Measurements from ENCODE around the gene SEPTIN12. TPM values are rescaled to one million over a fixed set of nuclear protein-coding genes. Genes with fewer than 3 reads are reported as not detected.

Gene SEPTIN12
- total and polyA plus RNA-seq, 2 of the 8 experiments (the other 6 are each of a cell fraction or from before 2014, with no cell fraction given) = 0.24 TPM; not detected in 1

DNA sequence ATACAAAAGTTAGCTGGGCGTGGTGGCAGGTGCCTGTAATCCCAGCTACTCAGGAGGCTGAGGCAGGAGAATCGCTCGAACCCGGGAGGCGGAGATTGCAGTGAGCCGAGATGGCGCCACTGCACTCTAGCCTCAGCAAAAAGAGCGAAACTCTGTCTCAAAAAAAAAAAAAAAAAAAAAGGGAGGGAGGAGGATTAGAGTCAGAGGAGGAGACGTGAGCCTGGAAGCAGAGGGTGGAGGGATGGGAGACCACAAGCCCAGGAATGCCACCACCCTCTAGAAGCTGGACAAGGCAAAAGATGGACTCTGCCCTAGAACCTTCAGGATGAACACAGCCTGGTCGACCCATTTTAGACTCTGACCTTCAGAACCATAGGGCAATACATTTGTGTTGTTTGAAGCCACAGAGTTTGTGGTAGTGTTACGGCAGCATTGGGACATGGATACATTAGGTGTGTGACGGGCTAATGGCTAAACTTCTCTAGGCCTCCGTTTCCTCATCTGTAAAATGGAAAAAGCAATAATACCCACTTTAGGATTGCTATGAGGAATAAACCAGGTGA lies 4.9 kb upstream of the SEPTIN12 start:
- no peak overlapping the region for H3K9ac ChIP-seq (replicated peaks in 1 of 4; ENCODE audit: extremely low read depth in 1 of 4, low read depth in 3 of 4, low read length in 3 of 4)
- no peak overlapping the region for H3K27ac ChIP-seq (ENCODE audit: low read depth, low read length)
- no peak overlapping the region for H3K56ac ChIP-seq (replicated peaks; ENCODE audit: insufficient read length, low read depth, low read length)
- no peak overlapping the region for H3K14ac ChIP-seq (ENCODE audit: insufficient read length)
- H3K27me3 ChIP-seq (replicated peaks in 1 of 4; ENCODE audit: control insufficient read depth in 3 of 4, extremely low read depth in 1 of 4, insufficient read depth in 3 of 4, low read length in 3 of 4) = no peaks in the 10 kb centered on the region; a peak in 1 of 7 replicates
- peaks cover 0 to 4% (median 2%) of the 10 kb centered on the region in 4 experiments; a peak in 5 of 7 replicates for H3K4me1 ChIP-seq (replicated peaks in 1 of 4; ENCODE audit: control insufficient read depth in 3 of 4, insufficient read depth in 4 of 4, low read length in 3 of 4)
- no peak overlapping the region for H3K4ac ChIP-seq (replicated peaks; ENCODE audit: insufficient read length, low read depth, low read length)
- no peak overlapping the region for H2BK20ac ChIP-seq (ENCODE audit: low read length)
- no peak overlapping the region for H2BK120ac ChIP-seq (replicated peaks; ENCODE audit: low read depth, low read length)
- CTCF ChIA-PET (ENCODE audit: partially characterized antibody) = interaction anchor here (0.6 to 1.5 kb wide), 3 partner anchors 12 to 215 kb away, joined by 3 to 4 read pairs (median 3); no protein-coding TSS in a partner anchor
- no peak overlapping the region for H4K91ac ChIP-seq (replicated peaks; ENCODE audit: insufficient read length, low read length)
- FAIRE-seq (no peak), DNase-seq (ENCODE audit: low read depth in 1 of 2, low spot score in 2 of 2) (no peak)
- H2AFZ ChIP-seq (ENCODE audit: low read length) = no peak overlapping the region
- 83% methylated on average over 10 of the region's 13 CpGs; no CpG with 5 or more reads in 1 of the 2 experiments for WGBS, 2 experiments (ENCODE audit: extremely low coverage in 1 of 2, insufficient coverage in 1 of 2, insufficient read length in 1 of 2, insufficient replicate concordance in 2 of 2, low coverage in 1 of 2, low lambda C conversion rate in 2 of 2, missing lambda C conversion rate in 1 of 2)
- no peak overlapping the region for H4K5ac ChIP-seq (ENCODE audit: insufficient read length, low read depth, low read length)
- no peak overlapping the region for H3K18ac ChIP-seq (ENCODE audit: extremely low read depth, low read length)
- POLR2A ChIA-PET (ENCODE audit: partially characterized antibody) = interaction anchor here (0.7 to 4.7 kb wide), 4 partner anchors 9 to 96 kb away, joined by 3 to 21 read pairs (median 3); partner anchors contain the start of genes ROGDI and ZNF500
- no peak overlapping the region for H3K4me3 ChIP-seq (ENCODE audit: extremely low read depth in 1 of 4, insufficient read depth in 2 of 4, low read depth in 3 of 4, low read length in 4 of 4)
- no peaks in the 10 kb centered on the region; a peak in 1 of 8 replicates for H3K36me3 ChIP-seq (ENCODE audit: control insufficient read depth in 2 of 4, insufficient read depth in 4 of 4, low read length in 3 of 4)
- H3K79me1 ChIP-seq (ENCODE audit: low read depth, low read length) = no peaks in the 10 kb centered on the region
- no peak for TF ChIP-seq CBX8 (IDR thresholded peaks at IDR 0.05; ENCODE audit: borderline replicate concordance, low read depth, low read length)
- TF ChIP-seq, protein P1, sequence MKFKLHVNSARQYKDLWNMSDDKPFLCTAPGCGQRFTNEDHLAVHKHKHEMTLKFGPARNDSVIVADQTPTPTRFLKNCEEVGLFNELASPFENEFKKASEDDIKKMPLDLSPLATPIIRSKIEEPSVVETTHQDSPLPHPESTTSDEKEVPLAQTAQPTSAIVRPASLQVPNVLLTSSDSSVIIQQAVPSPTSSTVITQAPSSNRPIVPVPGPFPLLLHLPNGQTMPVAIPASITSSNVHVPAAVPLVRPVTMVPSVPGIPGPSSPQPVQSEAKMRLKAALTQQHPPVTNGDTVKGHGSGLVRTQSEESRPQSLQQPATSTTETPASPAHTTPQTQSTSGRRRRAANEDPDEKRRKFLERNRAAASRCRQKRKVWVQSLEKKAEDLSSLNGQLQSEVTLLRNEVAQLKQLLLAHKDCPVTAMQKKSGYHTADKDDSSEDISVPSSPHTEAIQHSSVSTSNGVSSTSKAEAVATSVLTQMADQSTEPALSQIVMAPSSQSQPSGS (IDR thresholded peaks at IDR 0.05; ENCODE audit: low read length) = no peak
- no peaks in the 10 kb centered on the region for H3K23me2 ChIP-seq (ENCODE audit: low read depth, low read length)
- no peaks in the 10 kb centered on the region for H3K9me3 ChIP-seq (ENCODE audit: insufficient read depth in 2 of 2, low read depth in 1 of 2, low read length in 1 of 2)
- peaks cover 0 to 1% of the 10 kb centered on the region in 2 experiments for H4K20me1 ChIP-seq (replicated peaks in 1 of 2; ENCODE audit: control insufficient read depth in 1 of 2, insufficient read depth in 2 of 2, low read length in 2 of 2)
- H3K23ac ChIP-seq (ENCODE audit: insufficient read length) = no peak overlapping the region
- no peak overlapping the region for H3K4me2 ChIP-seq (ENCODE audit: insufficient read depth in 1 of 2, low read depth in 2 of 2, low read length in 2 of 2)
- H3K79me2 ChIP-seq (ENCODE audit: control insufficient read depth in 1 of 2, insufficient read depth in 2 of 2, low read length in 2 of 2) = no peaks in the 10 kb centered on the region
- no peak overlapping the region for H2BK5ac ChIP-seq (ENCODE audit: low read depth, low read length)
- H4K8ac ChIP-seq (ENCODE audit: extremely low read depth, insufficient read depth, low read length) = no peak overlapping the region
- no peak overlapping the region for H2AK5ac ChIP-seq (ENCODE audit: low read depth, low read length)
- no peak overlapping the region for H2BK15ac ChIP-seq (ENCODE audit: low read length)
- no peak overlapping the region for H2BK12ac ChIP-seq (ENCODE audit: low read depth, low read length)

Data from H1 (cell line).